GM18498 (cell line): ENCODE data around the gene TUT7.
"Not testable (repeated sequence)": the region's sequence is repeated elsewhere in the genome, so short reads cannot be mapped to it uniquely, and the experiment has no call there.

Experiments
- ATAC-seq: cut with Tn5 transposase; IDR thresholded peaks from one replicate; pipeline ENCODE4 v1.9.1; 2021; ENCODE audit warnings: mild to moderate bottlenecking, moderate library complexity; ENCODE audit not compliant: unreplicated experiment

Gene TUT7

GRCh38 chr9:86312959-86313358 lies 41.3 kb downstream of the TUT7 start:
- ATAC-seq: not testable (repeated sequence)

GRCh38 chr9:86308687-86309086 lies 45.5 kb downstream of the TUT7 start:
- ATAC-seq: no peak

GRCh38 chr9:86304236-86304730 lies 49.9 kb downstream of the TUT7 start:
- ATAC-seq: no peak

- no peak for ATAC-seq
Observed at GRCh38 chr9:86303316-86303975, 50.8 kb downstream of the TUT7 start.

GRCh38 chr9:86301686-86302085 lies 52.5 kb downstream of the TUT7 start:
- no peak for ATAC-seq

- ATAC-seq: no peak
Observed at GRCh38 chr9:86300701-86301100, 53.5 kb downstream of the TUT7 start.

GRCh38 chr9:86298873-86299272 lies 55.3 kb downstream of the TUT7 start:
- no peak for ATAC-seq

- not testable (repeated sequence) for ATAC-seq
Observed at GRCh38 chr9:86290341-86290740, 63.9 kb downstream of the TUT7 start.

GRCh38 chr9:86288499-86289198 lies 65.6 kb downstream of the TUT7 start:
- ATAC-seq: no peak

- no peak for ATAC-seq
Observed at GRCh38 chr9:86287013-86287412, 67.2 kb downstream of the TUT7 start.

GRCh38 chr9:86286278-86286677 lies 67.9 kb downstream of the TUT7 start:
- no peak for ATAC-seq

GRCh38 chr9:86285261-86285660 lies 68.9 kb downstream of the TUT7 start:
- ATAC-seq: no peak

- peak; percentile 22 for ATAC-seq
Observed at GRCh38 chr9:86282979-86283535, 71.2 kb downstream of the TUT7 start.

- peak; percentile 87 for ATAC-seq
Observed at GRCh38 chr9:86282077-86282978, 71.9 kb downstream of the TUT7 start, which contains the start of gene ISCA1. ISCA1 (minus strand) TSS chr9:86282538; CDS start chr9:86282458, 80 bp downstream.

- peak; percentile 1 for ATAC-seq
Observed at GRCh38 chr9:86281593-86282076, 72.6 kb downstream of the TUT7 start.

- no peak for ATAC-seq
Observed at GRCh38 chr9:86280580-86280979, 73.6 kb downstream of the TUT7 start.

- ATAC-seq: no peak
Observed at GRCh38 chr9:86279839-86280238, 74.4 kb downstream of the TUT7 start.

GRCh38 chr9:86277072-86277471 lies 77.1 kb downstream of the TUT7 start:
- no peak for ATAC-seq

GRCh38 chr9:86275962-86276361 lies 78.2 kb downstream of the TUT7 start:
- no peak for ATAC-seq

GRCh38 chr9:86274821-86275643 lies 79.2 kb downstream of the TUT7 start:
- ATAC-seq: no peak
